ENCODE results near the gene RUNX2. TPM values are rescaled to one million over a fixed set of nuclear protein-coding genes. Genes with fewer than 3 reads are reported as not detected.

RUNX2 gene
- total and polyA plus RNA-seq, 8 donors, result 0.09 to 3.8 (median 0.35) TPM

DNA sequence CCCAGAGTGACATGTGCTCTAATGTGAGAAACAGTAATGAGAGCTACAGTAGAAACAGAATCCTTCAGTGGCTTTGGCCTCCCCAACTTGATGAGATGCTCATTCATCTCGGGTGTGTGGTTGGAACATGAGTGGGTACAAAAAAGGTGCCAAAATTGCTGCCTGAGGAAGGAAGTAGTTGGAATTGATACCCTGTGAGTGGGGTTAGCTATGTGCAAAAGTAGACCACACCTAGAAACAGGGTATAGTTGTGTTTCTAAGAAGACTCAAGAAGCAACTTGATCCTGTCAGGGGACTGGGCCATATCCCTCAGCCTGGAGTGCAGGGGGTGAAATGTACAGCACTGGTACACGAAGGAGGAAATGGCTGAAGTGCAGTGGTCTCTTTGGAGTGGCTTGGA lies 256.0 kb downstream of the RUNX2 start:
- Histone ChIP-seq H3K4me3 (no peak overlapping the region), H3K9me3 (peaks cover 0 to 3% (median 0%) of the 10 kb centered on the region in 4 donors), H3K36me3 (no peaks in the 10 kb centered on the region), H3K4me1 (no peaks in the 10 kb centered on the region), H3K27me3 (no peaks in the 10 kb centered on the region), H3K27ac (no peak overlapping the region)
- ATAC-seq (no peak), FAIRE-seq (no peak), DNase-seq (no peak)
- intact Hi-C loops (cut with DNase I), result no loop called here
- 49 to 68% methylated on average over 2 of the region's 2 CpGs for WGBS, 2 donors
- no peak for TF ChIP-seq CTCF (IDR thresholded peaks at IDR 0.05)

GRCh38 chr6:45586216-45587171 lies 258.4 kb downstream of the RUNX2 start:
- 52 to 58% methylated on average over 13 of the region's 13 CpGs for whole genome bisulfite sequencing, 2 donors
- no peak for TF ChIP-seq CTCF (IDR thresholded peaks at IDR 0.05)
- ATAC-seq (no peak), DNase-seq (no peak), FAIRE-seq (no peak)
- no peak overlapping the region for H3K4me3 ChIP-seq
- no peaks in the 10 kb centered on the region for H3K36me3 ChIP-seq
- H3K27me3 ChIP-seq, result no peaks in the 10 kb centered on the region
- no peak overlapping the region for H3K27ac ChIP-seq
- peaks cover 0 to 2% (median 0%) of the 10 kb centered on the region in 4 donors for H3K9me3 ChIP-seq
- intact Hi-C loops (cut with DNase I), result no loop called here
- H3K4me1 ChIP-seq, result no peaks in the 10 kb centered on the region

- FAIRE-seq (no peak), DNase-seq (no peak), ATAC-seq (no peak)
- intact Hi-C loops (cut with DNase I), result no loop called here
- no peaks in the 10 kb centered on the region for H3K4me1 ChIP-seq
- H3K27me3 ChIP-seq, result no peaks in the 10 kb centered on the region
- TF ChIP-seq CTCF (IDR thresholded peaks at IDR 0.05), result no peak
- no peaks in the 10 kb centered on the region for H3K36me3 ChIP-seq
- no peak overlapping the region for H3K4me3 ChIP-seq
- H3K27ac ChIP-seq, result no peak overlapping the region
- H3K9me3 ChIP-seq, result no peaks in the 10 kb centered on the region
- 64 to 69% methylated on average over 5 of the region's 5 CpGs for WGBS, 2 donors
Observed at GRCh38 chr6:45587229-45588060, 259.3 kb downstream of the RUNX2 start.

DNA sequence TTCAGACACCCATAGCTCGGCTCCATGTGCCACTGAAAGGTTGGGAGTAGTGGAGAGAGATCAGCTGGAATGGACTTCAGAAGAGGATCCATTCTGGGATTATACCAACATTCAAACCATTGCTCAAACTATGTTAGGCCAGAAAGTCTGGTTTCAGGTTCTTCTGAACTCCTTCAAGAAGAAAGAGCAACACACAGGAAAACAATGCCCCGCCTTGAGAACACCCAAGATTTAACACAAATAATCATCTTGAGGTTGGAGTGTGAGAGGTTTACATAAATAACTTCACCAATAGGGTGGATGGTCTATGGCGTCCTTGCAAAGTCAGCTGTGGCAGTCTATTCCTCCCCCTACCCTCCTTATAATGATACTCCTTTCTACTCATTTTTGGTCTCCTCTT lies 261.2 kb downstream of the RUNX2 start:
- TF ChIP-seq CTCF (IDR thresholded peaks at IDR 0.05), result no peak
- DNase-seq (no peak), ATAC-seq (no peak), FAIRE-seq (no peak)
- Histone ChIP-seq H3K27ac (no peak overlapping the region), H3K27me3 (no peaks in the 10 kb centered on the region), H3K4me3 (no peak overlapping the region), H3K9me3 (no peaks in the 10 kb centered on the region), H3K36me3 (no peaks in the 10 kb centered on the region), H3K4me1 (no peaks in the 10 kb centered on the region)
- intact Hi-C loops (cut with DNase I), result no loop called here
- 83 to 89% methylated on average over 3 of the region's 3 CpGs for WGBS, 2 donors

Measured in pancreas (tissue), 10 donors.